AG09309 (cell line): Measurements from ENCODE around the gene MTUS2.

Source experiments
- DNase-seq: peaks from one replicate; pipeline ENCODE4 v3.0.0-alpha.2; 2010; ENCODE audit warnings: low read depth
- H3K4me3 ChIP-seq: 2 replicates; pipeline ENCODE4 v1.5.1; 2011; ENCODE audit warnings: mild to moderate bottlenecking, low read depth, low read length, moderate library complexity; ENCODE audit not compliant: control insufficient read depth
- TF ChIP-seq, protein P1 (sequence below): IDR thresholded peaks from 2 replicates; pipeline ENCODE4 v1.5.1; 2011; ENCODE audit warnings: mild to moderate bottlenecking, low read depth, low read length, inconsistent platforms; ENCODE audit not compliant: insufficient read depth, control insufficient read depth; ENCODE audit errors: missing control alignments

The MTUS2 gene

DNA sequence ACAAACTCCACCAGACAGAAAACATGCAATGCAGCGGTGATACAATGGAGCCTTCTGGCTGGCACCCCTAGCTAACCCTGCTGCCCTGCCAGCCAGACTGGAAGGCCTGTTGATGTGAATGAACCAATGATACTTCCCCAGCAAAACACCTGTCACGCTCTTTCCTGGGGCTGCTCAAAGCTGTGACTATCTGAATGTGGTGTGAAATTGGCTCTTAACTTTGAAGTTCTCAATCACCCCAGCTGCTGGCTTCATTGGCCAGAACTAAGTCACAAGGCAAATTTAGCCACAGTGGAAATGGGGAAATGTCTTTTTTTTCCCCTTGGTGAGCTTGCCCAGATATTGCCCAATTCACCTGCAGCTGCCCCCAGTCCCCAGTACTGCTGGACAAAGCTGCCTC, 628.0 kb downstream of the MTUS2 start:
- DNase-seq = no peak
- TF ChIP-seq, protein P1, sequence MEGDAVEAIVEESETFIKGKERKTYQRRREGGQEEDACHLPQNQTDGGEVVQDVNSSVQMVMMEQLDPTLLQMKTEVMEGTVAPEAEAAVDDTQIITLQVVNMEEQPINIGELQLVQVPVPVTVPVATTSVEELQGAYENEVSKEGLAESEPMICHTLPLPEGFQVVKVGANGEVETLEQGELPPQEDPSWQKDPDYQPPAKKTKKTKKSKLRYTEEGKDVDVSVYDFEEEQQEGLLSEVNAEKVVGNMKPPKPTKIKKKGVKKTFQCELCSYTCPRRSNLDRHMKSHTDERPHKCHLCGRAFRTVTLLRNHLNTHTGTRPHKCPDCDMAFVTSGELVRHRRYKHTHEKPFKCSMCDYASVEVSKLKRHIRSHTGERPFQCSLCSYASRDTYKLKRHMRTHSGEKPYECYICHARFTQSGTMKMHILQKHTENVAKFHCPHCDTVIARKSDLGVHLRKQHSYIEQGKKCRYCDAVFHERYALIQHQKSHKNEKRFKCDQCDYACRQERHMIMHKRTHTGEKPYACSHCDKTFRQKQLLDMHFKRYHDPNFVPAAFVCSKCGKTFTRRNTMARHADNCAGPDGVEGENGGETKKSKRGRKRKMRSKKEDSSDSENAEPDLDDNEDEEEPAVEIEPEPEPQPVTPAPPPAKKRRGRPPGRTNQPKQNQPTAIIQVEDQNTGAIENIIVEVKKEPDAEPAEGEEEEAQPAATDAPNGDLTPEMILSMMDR = no peak
- H3K4me3 ChIP-seq = no peak overlapping the region

DNA sequence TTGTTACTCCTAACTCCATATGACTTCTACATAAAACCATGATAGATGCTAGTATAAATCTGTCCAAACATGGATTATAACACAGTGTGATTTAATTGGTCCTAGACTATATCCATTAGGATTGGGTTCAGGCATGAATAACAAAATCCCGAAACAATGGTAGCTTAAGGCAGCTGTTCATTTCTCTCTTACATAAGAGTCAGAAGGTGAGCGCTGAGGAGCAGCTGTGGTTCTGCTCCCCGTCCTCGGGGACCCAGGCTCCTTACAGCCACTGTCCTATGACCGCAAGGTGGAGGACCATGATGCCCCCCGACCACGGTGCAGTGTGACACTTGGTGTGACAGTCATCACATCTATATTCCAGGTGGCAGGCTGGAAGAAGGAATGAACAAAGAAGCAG, 629.6 kb downstream of the MTUS2 start:
- TF ChIP-seq, protein P1 = no peak
- H3K4me3 ChIP-seq = no peak overlapping the region
- no peak for DNase-seq

DNA sequence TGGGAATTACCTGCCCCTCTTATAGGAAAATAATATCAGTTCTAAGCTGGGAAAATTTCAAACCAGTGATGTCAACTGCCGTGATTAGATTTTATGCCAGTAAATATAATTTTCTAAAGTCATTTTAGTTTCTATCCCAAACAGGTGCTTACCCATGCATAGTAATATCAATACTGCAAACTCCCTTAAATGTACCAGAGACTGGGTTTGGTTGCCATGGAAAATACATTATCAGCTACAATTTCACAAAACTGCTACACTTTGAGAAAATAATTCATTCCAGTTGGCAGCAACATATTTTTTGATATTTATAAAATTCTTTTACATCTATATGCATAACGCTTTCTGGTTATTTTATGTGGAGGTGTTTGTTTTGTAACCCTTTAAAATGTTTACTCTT, 631.8 kb downstream of the MTUS2 start:
- TF ChIP-seq, protein P1 = no peak
- H3K4me3 ChIP-seq = no peak overlapping the region
- no peak for DNase-seq

DNA sequence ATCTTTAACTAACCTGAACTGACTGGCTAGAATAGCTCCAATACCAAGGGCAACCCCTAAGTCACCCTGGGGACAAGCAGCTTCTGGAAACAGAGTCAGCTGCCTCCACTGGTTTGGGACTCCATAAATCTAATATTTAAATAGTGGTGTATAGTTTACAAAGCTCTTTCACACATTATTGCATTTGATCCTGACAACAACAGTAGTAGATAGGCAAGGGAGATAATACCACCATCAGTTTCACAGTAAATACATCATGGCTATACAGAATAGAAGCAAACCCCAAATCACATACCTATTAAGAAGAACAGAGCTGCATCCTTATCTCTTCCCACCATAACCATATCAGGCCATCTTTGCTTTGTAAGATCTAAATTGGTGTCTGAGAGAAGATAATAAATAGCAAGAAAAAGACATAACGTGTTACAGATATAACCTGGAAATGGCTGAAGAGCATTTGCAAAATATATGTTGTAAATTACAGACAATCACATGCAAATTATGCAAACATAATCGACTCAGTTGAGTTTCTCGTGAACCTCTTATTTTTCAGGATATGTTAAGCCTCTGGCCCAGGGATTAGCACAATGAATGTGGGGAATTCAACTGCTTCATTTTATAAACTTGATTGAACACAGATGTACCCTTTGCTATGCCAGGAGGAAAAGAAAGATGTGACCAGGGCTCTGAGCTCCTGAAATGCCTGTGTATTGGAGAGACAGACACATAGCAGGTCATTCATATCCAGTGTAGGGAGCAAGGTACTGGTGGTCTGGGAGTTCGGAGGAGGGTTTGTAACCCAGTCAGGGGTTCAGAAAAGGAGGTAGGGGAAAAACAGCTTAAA, 632.9 kb downstream of the MTUS2 start:
- no peak for DNase-seq
- no peak overlapping the region for H3K4me3 ChIP-seq
- TF ChIP-seq, protein P1 = no peak

DNA sequence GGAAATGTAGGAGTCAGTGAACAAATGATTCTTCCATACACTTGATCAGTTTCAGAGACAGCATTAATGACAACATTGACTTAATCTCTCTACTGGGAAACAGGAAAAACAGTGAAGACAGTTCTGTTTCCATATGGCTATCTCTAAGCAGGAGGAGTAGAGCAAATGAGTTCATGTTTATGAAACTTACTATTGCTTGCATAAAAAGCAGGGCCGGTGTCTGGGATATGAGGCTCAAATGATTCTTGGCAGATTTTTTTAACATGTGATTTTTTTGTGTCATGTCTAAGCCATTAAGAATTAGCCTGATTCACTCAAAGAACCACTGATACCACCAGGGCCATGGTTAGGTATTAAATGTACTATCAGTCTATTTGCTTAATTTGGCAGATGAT, 633.5 kb downstream of the MTUS2 start:
- TF ChIP-seq, protein P1 = no peak
- no peak for DNase-seq
- H3K4me3 ChIP-seq = no peak overlapping the region

DNA sequence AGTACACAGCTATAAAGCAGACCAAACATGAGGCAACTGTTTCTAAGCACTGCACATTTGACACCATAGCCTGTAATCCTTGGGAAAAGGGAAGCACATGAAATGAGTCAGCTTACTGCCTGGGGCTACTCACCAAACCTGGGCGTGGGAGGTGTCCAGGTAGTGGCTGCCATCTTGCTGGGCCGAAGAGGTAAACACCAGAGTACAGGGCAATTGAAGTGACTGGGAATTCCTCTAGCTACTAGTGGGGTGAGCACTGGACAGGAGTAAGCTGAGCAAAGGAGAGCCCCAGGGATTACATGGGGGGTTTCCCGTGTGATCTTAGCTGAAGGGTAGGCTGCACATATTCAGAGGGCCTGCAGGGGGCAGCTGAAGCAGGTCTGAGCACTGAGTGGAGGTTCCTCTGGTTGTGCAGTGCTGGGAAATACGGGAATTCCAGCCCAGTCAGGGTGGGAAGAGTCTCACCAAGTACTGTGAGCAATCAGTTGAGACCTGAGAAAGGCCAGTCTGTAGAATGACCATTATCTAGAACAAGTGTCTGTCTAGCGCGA, 634.9 kb downstream of the MTUS2 start:
- TF ChIP-seq, protein P1 = peak; percentile 27
- no peak for DNase-seq
- H3K4me3 ChIP-seq = no peak overlapping the region
